DMS53 treated with DMSO at 0.1 percent for 48 hours (cell line): Measurements from ENCODE around the gene RUNX1.

ENCODE experiments used
- DNase-seq: peaks from one replicate; lab custom pipeline; 2025; ENCODE audit not compliant: unreplicated experiment; lab: John Stamatoyannopoulos, UW

Gene RUNX1

DNA sequence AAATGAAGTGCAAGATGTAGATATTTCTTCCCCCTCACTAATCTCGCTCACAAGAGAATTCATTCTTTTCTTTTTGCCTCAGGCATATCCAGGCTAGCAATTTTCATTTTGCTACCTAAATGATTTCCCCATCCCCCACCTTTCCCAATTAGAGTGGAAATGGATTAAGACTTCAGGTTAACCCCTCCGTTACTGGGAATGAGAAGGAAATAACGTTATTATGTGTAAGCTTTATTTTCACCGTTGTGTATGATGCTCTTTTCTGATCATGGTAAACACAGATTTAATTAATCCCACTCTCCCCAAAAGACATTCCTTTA is 143.9 kb downstream of the RUNX1 start:
- no peak for DNase-seq

DNA sequence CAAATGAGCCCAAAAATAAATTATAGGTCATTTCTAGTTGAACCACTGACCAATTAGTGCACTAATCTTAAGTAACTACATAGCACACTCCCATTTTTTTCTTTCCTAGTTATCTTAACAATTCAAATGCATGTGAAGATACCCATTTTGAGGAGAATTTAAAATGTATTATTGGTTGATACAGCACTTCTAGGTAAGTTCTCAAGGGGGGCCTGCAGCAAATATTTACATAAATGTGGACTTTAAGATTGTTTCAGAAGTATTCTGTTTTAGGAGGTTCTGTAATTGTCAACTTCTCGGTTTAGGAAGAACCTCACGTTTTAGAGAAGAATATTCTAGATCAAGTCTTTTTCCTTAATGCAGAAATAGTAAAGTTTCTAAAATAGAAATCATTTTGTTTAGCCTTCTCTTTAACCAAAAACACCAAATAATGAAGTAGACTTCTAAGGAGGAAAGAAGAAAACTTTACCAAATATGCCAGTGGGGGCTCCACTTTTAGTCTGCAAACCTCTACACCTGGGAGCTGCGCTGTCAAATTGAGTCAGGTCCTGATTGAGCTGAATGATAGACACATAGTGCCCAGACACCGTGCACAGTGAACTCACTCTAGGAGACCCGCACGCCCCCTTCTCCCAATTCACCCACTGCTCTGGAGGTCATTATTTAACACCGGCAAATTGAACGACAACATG is 144.4 kb downstream of the RUNX1 start:
- DNase-seq: no peak

DNA sequence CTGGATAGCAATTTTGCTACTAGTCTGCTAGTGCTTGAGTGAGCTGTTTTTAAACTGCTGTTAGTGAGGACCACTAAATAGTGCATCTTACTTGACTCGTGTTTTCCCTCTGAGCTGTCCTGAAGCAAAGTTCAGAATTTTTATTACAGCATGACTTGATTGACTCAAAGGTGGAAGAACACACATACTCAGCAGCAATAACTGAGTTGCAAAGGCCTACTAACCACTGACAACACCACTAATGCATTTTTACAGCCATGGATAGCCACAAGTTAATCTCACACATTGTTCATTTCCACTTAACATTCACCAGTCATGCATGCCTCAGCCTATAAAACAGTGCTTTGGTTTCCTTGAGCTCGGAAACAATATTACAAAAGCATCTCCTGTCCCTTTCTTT is 148.7 kb downstream of the RUNX1 start:
- no peak for DNase-seq

DNA sequence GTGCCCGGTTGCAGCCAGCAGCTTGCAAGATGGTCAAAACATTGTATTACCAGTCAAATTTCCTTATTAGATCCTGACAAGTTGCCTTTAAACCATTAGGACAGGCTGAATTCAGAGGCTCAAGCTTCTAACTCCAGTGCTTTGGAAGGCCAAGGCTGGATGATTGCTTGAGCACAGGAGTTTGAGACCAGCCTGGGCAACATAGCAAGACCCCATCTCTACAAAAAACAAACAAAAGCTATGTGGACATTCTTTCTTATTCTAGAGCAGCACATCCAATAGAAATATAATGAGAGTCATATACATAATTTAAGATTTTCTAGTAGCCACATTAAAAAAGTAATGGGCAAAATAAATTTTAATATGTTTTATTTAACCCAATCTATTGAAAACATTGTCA is 149.3 kb downstream of the RUNX1 start:
- DNase-seq: no peak

DNA sequence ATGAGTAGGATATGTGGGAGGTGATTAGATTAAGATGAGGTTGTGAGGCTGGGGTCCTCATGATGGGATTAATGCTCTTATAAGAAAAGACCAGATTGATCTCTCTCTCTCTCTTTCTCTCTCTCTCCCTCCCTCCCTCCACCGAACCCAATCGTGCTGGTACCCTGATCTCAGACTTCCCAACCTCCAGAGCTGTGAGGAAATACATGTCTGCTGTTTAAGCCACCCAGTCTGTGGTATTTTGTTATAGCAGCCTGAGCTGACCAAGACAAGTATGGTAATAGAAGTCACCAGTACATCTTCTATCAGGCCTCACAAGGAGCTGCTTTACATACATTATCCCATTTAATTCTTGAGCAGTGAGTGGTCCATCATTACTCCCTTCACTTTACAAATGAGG is 149.8 kb downstream of the RUNX1 start:
- DNase-seq: no peak

DNA sequence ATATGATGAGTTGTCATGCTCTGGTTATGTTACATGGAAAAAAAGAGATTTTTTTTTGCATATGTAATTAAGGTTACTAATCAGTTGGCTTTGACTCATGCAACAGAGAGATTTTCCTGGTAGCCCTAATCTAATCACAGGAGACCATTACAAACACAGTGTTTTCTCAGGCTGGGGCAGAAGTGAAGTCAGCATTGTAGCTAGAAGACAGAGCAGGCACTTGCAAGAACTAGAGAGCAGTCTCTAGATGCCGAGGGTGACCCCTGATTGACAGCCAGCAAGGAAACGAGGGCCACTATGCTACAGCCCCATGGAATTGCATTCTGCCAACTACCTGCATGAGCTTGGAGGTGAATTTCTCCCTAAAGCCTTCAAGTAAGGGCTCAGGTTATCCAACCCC is 151.3 kb downstream of the RUNX1 start:
- no peak for DNase-seq

DNA sequence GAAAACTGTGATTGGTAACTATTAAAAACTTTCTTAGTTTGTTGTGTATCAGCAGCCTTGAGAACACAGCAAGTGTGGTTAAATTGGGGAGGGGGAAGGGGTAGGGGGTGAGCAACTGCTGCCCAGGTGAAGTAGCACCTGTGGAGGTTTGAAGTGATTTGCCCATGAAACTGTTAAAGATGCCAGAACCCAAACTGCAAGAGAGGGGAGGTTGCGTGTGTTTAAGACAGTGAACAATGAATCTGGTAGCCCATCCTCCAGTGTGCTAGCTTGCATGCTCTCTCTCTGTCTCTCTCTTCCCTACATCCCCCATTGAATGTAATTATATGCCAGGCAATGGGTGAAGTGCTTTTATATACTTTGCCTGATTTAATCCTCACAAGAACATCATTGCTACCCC is 154.7 kb downstream of the RUNX1 start:
- no peak for DNase-seq

DNA sequence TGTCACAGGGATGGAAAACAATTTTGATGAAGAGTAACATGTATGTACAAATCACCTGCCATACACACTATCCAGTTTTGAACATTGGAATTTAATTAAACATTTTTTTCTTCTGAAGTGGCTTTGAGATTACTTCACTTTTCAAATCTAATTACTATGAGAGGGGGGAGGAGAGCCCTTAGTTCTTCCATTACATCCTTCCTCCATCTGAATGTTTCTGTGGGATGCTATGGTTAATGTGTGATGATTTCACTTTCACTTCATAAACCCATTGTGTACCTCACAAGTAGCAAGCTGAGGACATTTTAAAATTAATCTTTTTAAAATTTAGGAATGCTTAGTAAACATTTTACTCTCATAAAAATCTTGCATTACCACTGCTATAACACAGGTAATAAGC is 156.9 kb downstream of the RUNX1 start:
- DNase-seq: no peak

DNA sequence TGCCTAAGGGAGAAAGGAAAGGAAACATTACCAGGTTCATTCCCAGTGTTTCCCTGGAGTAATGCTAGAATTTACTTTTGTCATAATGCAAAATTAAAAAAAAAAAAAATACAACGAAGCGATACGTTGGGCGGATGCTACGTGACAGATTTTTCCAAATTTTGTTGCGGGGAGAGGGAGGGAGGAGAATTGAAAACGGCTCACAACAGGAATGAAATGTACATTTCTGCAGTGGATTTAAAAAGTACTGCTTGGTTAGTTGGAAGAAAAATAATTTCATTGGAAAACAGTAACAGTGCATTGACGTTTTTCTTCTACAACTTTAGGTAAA is 157.5 kb downstream of the RUNX1 start:
- DNase-seq: no peak

DNA sequence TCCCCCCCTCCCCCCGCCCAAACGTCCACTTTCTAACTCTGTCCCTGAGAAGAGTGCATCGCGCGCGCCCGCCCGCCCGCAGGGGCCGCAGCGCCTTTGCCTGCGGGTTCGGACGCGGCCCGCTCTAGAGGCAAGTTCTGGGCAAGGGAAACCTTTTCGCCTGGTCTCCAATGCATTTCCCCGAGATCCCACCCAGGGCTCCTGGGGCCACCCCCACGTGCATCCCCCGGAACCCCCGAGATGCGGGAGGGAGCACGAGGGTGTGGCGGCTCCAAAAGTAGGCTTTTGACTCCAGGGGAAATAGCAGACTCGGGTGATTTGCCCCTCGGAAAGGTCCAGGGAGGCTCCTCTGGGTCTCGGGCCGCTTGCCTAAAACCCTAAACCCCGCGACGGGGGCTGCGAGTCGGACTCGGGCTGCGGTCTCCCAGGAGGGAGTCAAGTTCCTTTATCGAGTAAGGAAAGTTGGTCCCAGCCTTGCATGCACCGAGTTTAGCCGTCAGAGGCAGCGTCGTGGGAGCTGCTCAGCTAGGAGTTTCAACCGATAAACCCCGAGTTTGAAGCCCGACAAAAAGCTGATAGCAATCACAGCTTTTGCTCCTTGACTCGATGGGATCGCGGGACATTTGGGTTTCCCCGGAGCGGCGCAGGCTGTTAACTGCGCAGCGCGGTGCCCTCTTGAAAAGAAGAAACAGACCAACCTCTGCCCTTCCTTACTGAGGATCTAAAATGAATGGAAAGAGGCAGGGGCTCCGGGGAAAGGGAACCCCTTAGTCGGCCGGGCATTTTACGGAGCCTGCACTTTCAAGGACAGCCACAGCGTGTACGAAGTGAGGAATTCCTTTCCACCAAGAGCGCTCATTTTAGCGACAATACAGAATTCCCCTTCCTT is 158.1 kb downstream of the RUNX1 start:
- no peak for DNase-seq

DNA sequence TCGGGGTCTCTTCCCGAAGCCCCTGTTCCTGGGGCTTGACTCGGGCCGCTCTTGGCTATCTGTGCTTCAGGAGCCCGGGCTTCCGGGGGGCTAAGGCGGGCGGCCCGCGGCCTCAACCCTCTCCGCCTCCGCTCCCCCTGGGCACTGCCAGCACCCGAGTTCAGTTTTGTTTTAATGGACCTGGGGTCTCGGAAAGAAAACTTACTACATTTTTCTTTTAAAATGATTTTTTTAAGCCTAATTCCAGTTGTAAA is 158.7 kb downstream of the RUNX1 start:
- DNase-seq: no peak

DNA sequence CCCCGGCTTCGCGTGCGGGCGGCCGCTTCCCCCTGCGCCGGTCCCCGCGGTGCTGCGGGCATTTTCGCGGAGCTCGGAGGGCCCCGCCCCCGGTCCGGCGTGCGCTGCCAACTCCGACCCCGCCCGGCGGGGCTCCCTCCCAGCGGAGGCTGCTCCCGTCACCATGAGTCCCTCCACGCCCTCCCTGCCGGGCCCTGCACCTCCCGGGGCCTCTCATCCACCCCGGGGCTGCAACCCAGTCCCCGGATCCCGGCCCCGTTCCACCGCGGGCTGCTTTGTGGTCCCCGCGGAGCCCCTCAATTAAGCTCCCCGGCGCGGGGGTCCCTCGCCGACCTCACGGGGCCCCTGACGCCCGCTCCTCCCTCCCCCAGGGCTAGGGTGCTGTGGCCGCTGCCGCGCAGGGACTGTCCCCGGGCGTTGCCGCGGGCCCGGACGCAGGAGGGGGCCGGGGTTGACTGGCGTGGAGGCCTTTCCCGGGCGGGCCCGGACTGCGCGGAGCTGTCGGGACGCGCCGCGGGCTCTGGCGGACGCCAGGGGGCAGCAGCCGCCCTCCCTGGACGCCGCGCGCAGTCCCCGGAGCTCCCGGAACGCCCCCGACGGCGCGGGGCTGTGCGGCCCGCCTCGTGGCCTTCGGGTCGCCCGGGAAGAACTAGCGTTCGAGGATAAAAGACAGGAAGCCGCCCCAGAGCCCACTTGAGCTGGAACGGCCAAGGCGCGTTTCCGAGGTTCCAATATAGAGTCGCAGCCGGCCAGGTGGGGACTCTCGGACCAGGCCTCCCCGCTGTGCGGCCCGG is 159.2 kb downstream of the RUNX1 start:
- DNase-seq: peak; percentile 17

DNA sequence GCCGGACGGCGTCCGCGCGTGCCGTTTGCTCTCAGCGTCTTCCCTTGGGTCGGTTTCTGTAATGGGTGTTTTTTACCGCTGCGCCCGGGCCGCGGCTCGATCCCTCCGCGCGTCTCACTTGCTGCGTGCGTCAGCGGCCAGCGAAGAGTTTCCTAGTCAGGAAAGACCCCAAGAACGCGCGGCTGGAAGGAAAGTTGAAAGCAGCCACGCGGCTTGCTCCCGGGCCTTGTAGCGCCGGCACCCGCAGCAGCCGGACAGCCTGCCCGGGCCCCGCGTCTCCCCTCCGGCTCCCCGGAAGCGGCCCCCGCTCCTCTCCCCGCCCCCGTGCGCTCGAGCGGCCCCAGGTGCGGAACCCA is 159.8 kb downstream of the RUNX1 start:
- DNase-seq: no peak

DNA sequence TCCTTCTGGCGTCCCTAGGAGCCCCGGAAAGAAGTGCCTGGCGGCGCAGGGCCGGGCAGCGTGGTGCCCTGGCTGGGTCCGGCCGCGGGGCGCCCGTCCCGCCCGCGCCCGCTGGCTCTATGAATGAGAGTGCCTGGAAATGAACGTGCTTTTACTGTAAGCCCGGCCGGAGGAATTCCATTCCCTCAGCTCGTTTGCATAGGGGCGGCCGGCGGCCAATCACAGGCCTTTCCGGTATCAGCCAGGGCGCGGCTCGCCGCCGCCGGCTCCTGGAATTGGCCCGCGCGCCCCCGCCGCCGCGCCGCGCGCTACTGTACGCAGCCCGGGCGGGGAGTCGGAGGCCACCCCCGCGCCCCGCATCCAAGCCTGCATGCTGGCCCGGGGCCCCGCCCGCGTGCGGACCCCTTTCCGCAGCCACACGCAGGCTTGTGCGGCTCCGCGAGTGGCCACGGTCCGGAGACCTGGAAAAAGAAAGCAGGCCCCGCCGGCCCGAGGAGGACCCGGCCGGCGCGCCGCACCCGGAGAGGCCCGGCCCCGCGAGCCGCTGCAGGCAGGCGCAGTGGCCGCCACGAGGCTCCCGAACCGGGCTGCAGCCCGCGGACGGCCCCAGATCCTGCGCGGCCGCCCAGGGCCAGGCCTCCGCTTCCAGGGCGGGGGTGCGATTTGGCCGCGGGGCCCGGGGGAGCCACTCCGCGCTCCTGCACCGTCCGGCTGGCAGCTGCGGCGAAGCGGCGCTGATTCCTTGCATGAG is 160.4 kb downstream of the RUNX1 start:
- peak; percentile 82 for DNase-seq

DNA sequence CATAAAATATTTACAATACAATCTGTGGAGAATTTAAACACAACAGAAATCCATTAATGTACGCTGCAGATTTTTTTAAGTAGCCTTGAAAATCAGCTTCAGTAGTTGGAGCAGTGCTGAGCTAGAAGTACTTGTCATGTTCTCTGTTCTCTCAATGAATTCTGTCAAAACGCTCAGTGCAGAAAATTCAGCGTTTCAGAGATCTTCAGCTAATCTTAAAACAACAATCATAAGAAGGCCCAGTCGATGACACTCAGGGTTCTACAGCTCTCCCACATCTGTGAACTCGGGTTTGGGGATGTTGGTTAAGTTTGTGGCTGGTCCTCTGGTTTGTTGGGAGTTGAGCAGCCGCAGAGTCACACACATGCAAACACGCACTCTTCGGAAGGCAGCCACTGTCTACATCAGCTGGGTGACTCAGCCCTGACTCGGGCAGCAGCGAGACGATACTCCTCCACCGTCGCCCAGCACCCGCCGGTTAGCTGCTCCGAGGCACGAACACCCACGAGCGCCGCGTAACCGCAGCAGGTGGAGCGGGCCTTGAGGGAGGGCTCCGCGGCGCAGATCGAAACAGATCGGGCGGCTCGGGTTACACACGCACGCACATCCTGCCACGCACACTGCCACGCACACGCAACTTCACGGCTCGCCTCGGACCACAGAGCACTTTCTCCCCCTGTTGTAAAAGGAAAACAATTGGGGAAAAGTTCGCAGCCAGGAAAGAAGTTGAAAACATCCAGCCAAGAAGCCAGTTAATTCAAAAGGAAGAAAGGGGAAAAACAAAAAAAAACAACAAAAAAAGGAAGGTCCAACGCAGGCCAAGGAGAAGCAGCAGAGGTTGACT is 161.2 kb downstream of the RUNX1 start:
- DNase-seq: peak; percentile 54

DNA sequence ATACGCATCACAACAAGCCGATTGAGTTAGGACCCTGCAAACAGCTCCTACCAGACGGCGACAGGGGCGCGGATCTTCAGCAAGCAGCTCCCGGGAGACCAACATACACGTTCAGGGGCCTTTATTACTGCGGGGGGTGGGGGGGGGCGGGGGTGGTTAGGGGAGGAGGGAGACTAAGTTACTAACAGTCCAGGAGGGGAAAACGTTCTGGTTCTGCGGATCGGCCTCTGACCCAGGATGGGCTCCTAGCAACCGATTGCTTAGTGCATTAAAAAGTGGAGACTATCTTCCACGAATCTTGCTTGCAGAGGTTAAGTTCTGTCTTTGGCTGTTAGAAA is 162.0 kb downstream of the RUNX1 start:
- DNase-seq: no peak

DNA sequence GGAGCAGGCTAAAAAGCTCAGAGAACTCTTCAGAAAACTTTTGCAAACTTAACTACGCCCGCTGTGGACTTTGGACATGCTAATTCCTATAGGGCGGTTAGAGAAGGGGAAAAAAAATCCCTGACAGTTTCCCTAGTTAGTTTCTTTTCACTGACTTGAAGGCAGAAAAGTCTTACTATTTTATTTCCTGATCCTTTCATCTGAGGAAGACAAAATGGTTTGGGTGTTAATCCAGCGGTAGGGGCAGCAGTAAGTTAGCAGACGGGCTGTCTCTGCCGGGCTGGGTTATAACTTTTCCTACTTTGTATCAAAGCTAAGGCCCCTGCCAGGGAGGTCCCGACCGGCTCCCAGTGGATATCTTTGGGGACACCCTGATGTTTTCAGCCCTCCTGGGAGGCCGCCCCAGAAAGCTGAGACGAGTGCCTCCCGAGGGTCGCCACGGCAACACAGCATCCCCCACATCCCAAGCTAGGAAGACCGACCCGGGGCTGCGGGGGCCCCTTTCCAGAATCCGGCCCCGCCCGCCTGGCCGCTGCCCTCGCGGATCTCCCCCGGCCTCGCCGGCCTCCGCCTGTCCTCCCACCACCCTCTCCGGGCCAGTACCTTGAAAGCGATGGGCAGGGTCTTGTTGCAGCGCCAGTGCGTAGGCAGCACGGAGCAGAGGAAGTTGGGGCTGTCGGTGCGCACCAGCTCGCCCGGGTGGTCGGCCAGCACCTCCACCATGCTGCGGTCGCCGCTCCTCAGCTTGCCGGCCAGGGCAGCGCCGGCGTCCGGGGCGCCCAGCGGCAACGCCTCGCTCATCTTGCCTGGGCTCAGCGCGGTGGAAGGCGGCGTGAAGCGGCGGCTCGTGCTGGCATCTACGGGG is 162.6 kb downstream of the RUNX1 start:
- no peak for DNase-seq

DNA sequence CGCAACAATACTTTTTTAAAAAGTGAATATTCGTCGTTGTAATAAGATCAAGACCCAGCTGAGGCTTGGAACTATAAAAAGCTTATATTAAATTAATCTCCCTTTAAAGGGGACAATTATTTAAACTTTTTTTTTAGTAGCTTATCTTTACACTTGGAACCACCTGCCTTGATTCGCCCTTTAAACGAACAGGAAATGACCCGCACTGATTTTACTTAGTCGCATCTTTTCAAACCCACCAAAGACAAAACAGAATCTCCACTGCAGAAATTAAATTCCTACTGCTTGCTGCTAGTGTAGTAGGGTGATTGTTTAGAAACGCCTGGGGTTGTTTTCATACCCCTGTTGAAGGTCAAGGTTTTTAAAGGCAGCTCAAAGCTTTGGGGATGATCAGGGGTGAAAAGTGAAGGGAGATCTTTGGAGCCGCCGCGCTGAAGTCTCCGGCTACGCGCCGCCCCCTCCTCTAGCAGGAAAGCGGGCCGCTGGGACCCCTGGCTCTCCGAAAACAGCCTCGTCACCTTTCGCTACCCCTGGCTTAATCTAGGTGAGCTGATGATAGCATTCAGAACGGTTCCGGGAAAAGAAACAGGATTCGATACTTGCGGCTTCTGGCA is 163.4 kb downstream of the RUNX1 start:
- DNase-seq: no peak

DNA sequence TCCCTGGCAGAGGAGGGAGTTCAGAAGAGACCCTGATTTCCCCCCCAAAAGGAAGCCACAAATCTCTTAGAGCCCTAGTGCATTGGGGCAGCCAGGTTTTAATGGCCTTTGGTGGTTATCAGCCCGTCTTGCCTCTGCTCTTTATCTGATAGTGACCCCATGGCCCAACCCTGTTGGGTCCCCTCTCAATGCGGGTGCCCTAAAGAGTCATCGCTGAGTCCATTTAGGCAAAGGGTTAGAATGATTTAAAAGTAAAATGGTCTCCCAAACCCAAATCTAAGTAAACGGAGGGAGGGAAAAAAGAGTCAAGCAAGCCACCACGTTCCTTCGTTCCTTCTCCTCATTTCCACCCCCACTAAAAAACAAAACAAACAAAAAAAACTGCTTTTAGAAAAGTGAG is 164.0 kb downstream of the RUNX1 start:
- no peak for DNase-seq
